MM.1S (cell line): Measurements from ENCODE around the gene PCDHGA2.

Experiments
- DNase-seq: peaks from one replicate; pipeline ENCODE4 v3.0.0-alpha.2; 2015
- H2AFZ ChIP-seq: fragments of 300-600 bp; sonication (generic); 2 replicates; pipeline ENCODE4 v1.6.0; 2016; ENCODE audit warnings: antibody characterized with exemption, low read length
- H3F3A ChIP-seq: fragments of 300-600 bp; sonication (generic); 2 replicates; pipeline ENCODE4 v1.6.1; 2016; ENCODE audit warnings: mild to moderate bottlenecking, antibody characterized with exemption, low read length, moderate library complexity, mixed read lengths; ENCODE audit not compliant: insufficient read depth
- H3K27ac ChIP-seq: fragments of 300-600 bp; sonication (generic); 2 replicates; pipeline ENCODE4 v1.5.1; 2016; ENCODE audit warnings: mild to moderate bottlenecking, low read length
- H3K27me3 ChIP-seq: fragments of 300-600 bp; sonication (generic); replicated peaks from 2 replicates; pipeline ENCODE4 v1.6.0; 2016; ENCODE audit warnings: low read length; ENCODE audit not compliant: insufficient read depth
- H3K36me3 ChIP-seq: fragments of 300-600 bp; sonication (generic); replicated peaks from 2 replicates; pipeline ENCODE4 v1.6.1; 2016; ENCODE audit warnings: mild to moderate bottlenecking, low read length, mixed read lengths; ENCODE audit not compliant: insufficient read depth
- H3K4me1 ChIP-seq: fragments of 300-600 bp; sonication (generic); 2 replicates; pipeline ENCODE4 v1.6.1; 2016; ENCODE audit warnings: low read length, mixed read lengths
- H3K4me2 ChIP-seq: fragments of 300-600 bp; sonication (generic); 2 replicates; pipeline ENCODE4 v1.6.0; 2016; ENCODE audit warnings: low read depth, low read length
- H3K4me3 ChIP-seq: fragments of 300-600 bp; sonication (generic); 2 replicates; pipeline ENCODE4 v1.5.1; 2016; ENCODE audit warnings: low read length, mixed read lengths
- H3K79me2 ChIP-seq: fragments of 300-600 bp; sonication (generic); 2 replicates; pipeline ENCODE4 v1.6.1; 2016; ENCODE audit warnings: mixed run types, low read length, mixed read lengths
- H3K9ac ChIP-seq: fragments of 300-600 bp; sonication (generic); 2 replicates; pipeline ENCODE4 v1.6.1; 2016; ENCODE audit warnings: low read length, mixed read lengths
- H3K9me2 ChIP-seq: fragments of 300-600 bp; sonication (generic); replicated peaks from 2 replicates; pipeline ENCODE4 v1.6.1; 2016; ENCODE audit warnings: mild to moderate bottlenecking, low read length, mixed read lengths; ENCODE audit not compliant: insufficient read depth
- H3K9me3 ChIP-seq: fragments of 300-600 bp; sonication (generic); replicated peaks from 2 replicates; pipeline ENCODE4 v1.6.1; 2016; ENCODE audit warnings: mild to moderate bottlenecking, low read length, mixed read lengths; ENCODE audit not compliant: insufficient read depth
- H4K20me1 ChIP-seq: fragments of 300-600 bp; sonication (generic); 2 replicates; pipeline ENCODE4 v1.6.1; 2016; ENCODE audit warnings: mild to moderate bottlenecking, low read length, moderate library complexity, mixed read lengths; ENCODE audit not compliant: insufficient read depth
- CTCF ChIP-seq: fragments of 300-600 bp; sonication (generic); IDR thresholded peaks from 2 replicates; pipeline ENCODE4 v1.5.1; 2016; ENCODE audit warnings: antibody characterized with exemption, low read length, mixed read lengths
- EZH2 ChIP-seq: fragments of 300-600 bp; sonication (generic); optimal IDR thresholded peaks from 2 replicates; pipeline ENCODE3; 2017; ENCODE audit warnings: low read depth, mild to moderate bottlenecking, antibody characterized with exemption, low read length, mixed read lengths
- EZH2phosphoT487 ChIP-seq: fragments of 300-600 bp; sonication (generic); IDR thresholded peaks from 2 replicates; pipeline ENCODE4 v1.6.1; 2018; ENCODE audit warnings: antibody characterized with exemption, low read length

The PCDHGA2 gene

DNA sequence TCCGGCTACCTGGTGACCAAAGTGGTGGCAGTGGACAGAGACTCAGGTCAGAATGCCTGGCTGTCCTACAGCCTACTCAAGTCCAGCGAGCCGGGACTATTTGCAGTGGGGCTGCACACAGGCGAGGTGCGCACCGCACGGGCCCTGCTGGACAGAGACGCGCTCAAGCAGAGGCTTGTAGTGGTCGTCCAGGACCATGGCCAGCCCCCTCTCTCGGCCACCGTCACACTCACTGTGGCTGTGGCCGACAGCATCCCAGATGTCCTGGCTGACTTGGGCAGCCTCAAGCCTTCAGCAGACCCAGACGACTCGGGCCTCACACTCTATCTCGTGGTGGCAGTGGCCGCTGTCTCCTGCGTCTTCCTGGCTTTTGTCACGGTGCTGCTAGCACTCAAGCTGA lies 18.4 kb downstream of the PCDHGA2 start:
- no peaks in the 10 kb centered on the region for H3K27me3 ChIP-seq
- H3K9me3 ChIP-seq, result no peaks in the 10 kb centered on the region
- no peaks in the 10 kb centered on the region for H3F3A ChIP-seq
- no peak overlapping the region for H3K27ac ChIP-seq
- no peak for DNase-seq
- H3K36me3 ChIP-seq, result no peaks in the 10 kb centered on the region
- H3K4me2 ChIP-seq, result no peak overlapping the region
- H3K4me3 ChIP-seq, result no peak overlapping the region
- H3K4me1 ChIP-seq, result no peaks in the 10 kb centered on the region
- H3K9ac ChIP-seq, result no peak overlapping the region
- TF ChIP-seq CTCF (no peak), EZH2 (no peak), EZH2phosphoT487 (no peak)
- H3K9me2 ChIP-seq, result no peaks in the 10 kb centered on the region
- H3K79me2 ChIP-seq, result no peaks in the 10 kb centered on the region
- H4K20me1 ChIP-seq, result no peaks in the 10 kb centered on the region
- no peak overlapping the region for H2AFZ ChIP-seq

- H4K20me1 ChIP-seq, result no peaks in the 10 kb centered on the region
- TF ChIP-seq CTCF, result peak; percentile 46
- no peak for TF ChIP-seq EZH2
- no peak for TF ChIP-seq EZH2phosphoT487
- H3K79me2 ChIP-seq, result no peaks in the 10 kb centered on the region
- peak within 1 kb of the TSS; percentile 48 for H3K4me3 ChIP-seq
- H3K4me1 ChIP-seq, result no peaks in the 10 kb centered on the region
- no peaks in the 10 kb centered on the region; the same call in 1 of the 2 replicates for H3K27me3 ChIP-seq
- no peaks in the 10 kb centered on the region for H3F3A ChIP-seq
- peak; percentile 50 for DNase-seq
- H3K9ac ChIP-seq, result no peak within 1 kb of the TSS
- H3K4me2 ChIP-seq, result peak within 1 kb of the TSS; percentile 46
- H3K9me3 ChIP-seq, result no peaks in the 10 kb centered on the region
- no peak within 1 kb of the TSS for H3K27ac ChIP-seq
- H3K36me3 ChIP-seq, result no peaks in the 10 kb centered on the region
- peak within 1 kb of the TSS; percentile 55; the same call in 1 of the 2 replicates for H2AFZ ChIP-seq
- H3K9me2 ChIP-seq, result no peaks in the 10 kb centered on the region
Measured at GRCh38 chr5:141359790-141360426, 21.3 kb downstream of the PCDHGA2 start, which contains the start of gene PCDHGB2. TSS of gene PCDHGB2 (plus strand) at chr5:141359994. CDS start at chr5:141360136, 142 bp downstream.

DNA sequence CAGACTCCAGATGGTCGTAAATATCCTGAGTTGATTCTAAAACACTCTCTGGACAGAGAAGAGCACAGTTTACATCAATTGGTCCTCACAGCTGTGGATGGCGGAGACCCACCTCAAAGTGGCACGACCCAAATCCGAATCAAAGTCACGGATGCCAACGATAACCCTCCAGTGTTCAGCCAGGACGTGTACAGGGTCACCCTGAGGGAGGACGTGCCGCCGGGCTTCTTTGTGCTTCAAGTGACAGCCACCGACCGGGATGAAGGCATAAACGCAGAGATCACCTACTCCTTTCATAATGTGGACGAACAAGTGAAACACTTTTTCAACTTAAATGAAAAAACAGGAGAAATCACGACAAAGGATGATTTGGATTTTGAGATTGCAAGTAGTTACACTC lies 22.1 kb downstream of the PCDHGA2 start:
- Histone ChIP-seq H3K79me2 (no peaks in the 10 kb centered on the region), H4K20me1 (no peaks in the 10 kb centered on the region), H3K27ac (no peak overlapping the region), H3K9ac (no peak overlapping the region), H3K9me2 (no peaks in the 10 kb centered on the region), H3K4me2 (no peak overlapping the region), H2AFZ (no peak overlapping the region), H3K9me3 (no peaks in the 10 kb centered on the region), H3F3A (no peaks in the 10 kb centered on the region), H3K4me3 (no peak overlapping the region), H3K4me1 (no peaks in the 10 kb centered on the region), H3K27me3 (no peaks in the 10 kb centered on the region; the same call in 1 of the 2 replicates), H3K36me3 (no peaks in the 10 kb centered on the region)
- no peak for TF ChIP-seq EZH2phosphoT487
- no peak for TF ChIP-seq CTCF
- no peak for TF ChIP-seq EZH2
- DNase-seq, result no peak
